Raji (cell line): ENCODE measurements around the gene LEMD2.

Experiments used
- POLR2A ChIP-seq: IDR thresholded peaks from 2 replicates; pipeline ENCODE4 v1.6.1; 2011; ENCODE audit warnings: low read depth, low read length, control low read depth; ENCODE audit not compliant: insufficient read depth

The LEMD2 gene

GRCh38 chr6:33772902-33773472 lies 15.9 kb downstream of the LEMD2 start:
- no peak for TF ChIP-seq POLR2A

GRCh38 chr6:33772082-33772830 lies 16.7 kb downstream of the LEMD2 start:
- no peak for TF ChIP-seq POLR2A

- no peak for TF ChIP-seq POLR2A
Observed at GRCh38 chr6:33771146-33772081, 17.5 kb downstream of the LEMD2 start.

GRCh38 chr6:33770833-33771145 lies 18.1 kb downstream of the LEMD2 start:
- no peak for TF ChIP-seq POLR2A

- TF ChIP-seq POLR2A = no peak
Observed at GRCh38 chr6:33770124-33770832, 18.7 kb downstream of the LEMD2 start.

GRCh38 chr6:33769248-33769821 lies 19.6 kb downstream of the LEMD2 start:
- TF ChIP-seq POLR2A = no peak

- no peak for TF ChIP-seq POLR2A
Observed at GRCh38 chr6:33768644-33769120, 20.2 kb downstream of the LEMD2 start.

- TF ChIP-seq POLR2A = no peak
Observed at GRCh38 chr6:33766921-33767907, 21.7 kb downstream of the LEMD2 start.

- TF ChIP-seq POLR2A = no peak
Observed at GRCh38 chr6:33765368-33765767, 23.6 kb downstream of the LEMD2 start.

- TF ChIP-seq POLR2A = no peak
Observed at GRCh38 chr6:33764036-33764435, 24.9 kb downstream of the LEMD2 start.

GRCh38 chr6:33763483-33763882 lies 25.4 kb downstream of the LEMD2 start:
- TF ChIP-seq POLR2A = no peak

- no peak for TF ChIP-seq POLR2A
Observed at GRCh38 chr6:33762713-33763112, 26.2 kb downstream of the LEMD2 start.

GRCh38 chr6:33761922-33762629 lies 26.9 kb downstream of the LEMD2 start:
- TF ChIP-seq POLR2A = no peak
